SU-DHL-6 (cell line): ENCODE results near the gene CBFA2T2.

Experiments
- CTCF ChIP-seq: fragments of 200-600 bp; sonication (generic); IDR thresholded peaks from one replicate; pipeline ENCODE4 v1.5.1; 2017; ENCODE audit warnings: antibody characterized with exemption, mild to moderate bottlenecking, low read length, moderate library complexity; ENCODE audit not compliant: insufficient read depth, poor library complexity, severe bottlenecking
- EZH2phosphoT487 ChIP-seq: fragments of 200-600 bp; sonication (generic), shearing (Covaris generic); conservative IDR thresholded peaks from 2 replicates; pipeline ENCODE4 v1.6.1; 2018; ENCODE audit warnings: mild to moderate bottlenecking, antibody characterized with exemption, low read length, moderate library complexity, mixed read lengths

GRCh38 chr20:33600981-33601380 lies 111.1 kb downstream of the CBFA2T2 start:
- no peak for TF ChIP-seq CTCF
- no peak for TF ChIP-seq EZH2phosphoT487
